Trophoblast cell (in vitro differentiated cells and primary cell): ENCODE data around the gene HOXA10.

Experiments
- DNase-seq, 2 donors: peaks; one replicate each; pipeline ENCODE4 v3.0.0-alpha.2; 2016
- H2AFZ ChIP-seq: 2 replicates; pipeline ENCODE4 v1.6.1; 2013; ENCODE audit warnings: low read length, moderate library complexity, mild to moderate bottlenecking; ENCODE audit not compliant: insufficient read depth, poor library complexity
- H2AK5ac ChIP-seq: 2 replicates; pipeline ENCODE4 v1.6.1; 2013; ENCODE audit warnings: mild to moderate bottlenecking, low read length
- H2BK120ac ChIP-seq: 2 replicates; pipeline ENCODE4 v1.6.1; 2013; ENCODE audit warnings: low read length, mild to moderate bottlenecking, moderate library complexity; ENCODE audit not compliant: insufficient read depth, poor library complexity
- H2BK12ac ChIP-seq: 2 replicates; pipeline ENCODE4 v1.6.1; 2013; ENCODE audit warnings: mild to moderate bottlenecking, low read length, moderate library complexity
- H2BK5ac ChIP-seq: 2 replicates; pipeline ENCODE4 v1.6.1; 2013; ENCODE audit warnings: low read length, low read depth, moderate library complexity, mild to moderate bottlenecking; ENCODE audit not compliant: poor library complexity
- H3K14ac ChIP-seq: 2 replicates; pipeline ENCODE4 v1.6.1; 2013; ENCODE audit warnings: mild to moderate bottlenecking, low read length
- H3K18ac ChIP-seq: 2 replicates; pipeline ENCODE4 v1.6.1; 2013; ENCODE audit warnings: mild to moderate bottlenecking, low read length
- H3K23ac ChIP-seq: 2 replicates; pipeline ENCODE4 v1.6.1; 2013; ENCODE audit warnings: low read length
- H3K27ac ChIP-seq: 2 replicates; pipeline ENCODE4 v1.5.1; 2013; ENCODE audit warnings: low read depth, mild to moderate bottlenecking, inconsistent platforms, low read length, moderate library complexity
- H3K27me3 ChIP-seq: 2 replicates; pipeline ENCODE4 v1.6.1; 2013; ENCODE audit warnings: inconsistent platforms, mild to moderate bottlenecking, low read length, moderate library complexity; ENCODE audit not compliant: insufficient read depth
- H3K36me3 ChIP-seq, 2 experiments: 1 replicate in 1 of 2; 2 replicates in 1 of 2; pipeline ENCODE4 v1.6.1; 2013; ENCODE audit warnings: low read length in 2 of 2, mild to moderate bottlenecking in 2 of 2, moderate library complexity in 1 of 2; ENCODE audit not compliant: insufficient read depth in 2 of 2, control insufficient read depth in 1 of 2
- H3K4ac ChIP-seq: 2 replicates; pipeline ENCODE4 v1.6.1; 2013; ENCODE audit warnings: low read depth, mild to moderate bottlenecking, low read length, moderate library complexity
- H3K4me1 ChIP-seq, 2 experiments: 1 replicate in 1 of 2; 2 replicates in 1 of 2; pipeline ENCODE4 v1.6.1; 2013; ENCODE audit warnings: low read length in 2 of 2, mild to moderate bottlenecking in 2 of 2, moderate library complexity in 1 of 2; ENCODE audit not compliant: insufficient read depth in 2 of 2, control insufficient read depth in 1 of 2
- H3K4me2 ChIP-seq: 2 replicates; pipeline ENCODE4 v1.6.1; 2013; ENCODE audit warnings: inconsistent platforms, mild to moderate bottlenecking, low read length, moderate library complexity
- H3K4me3 ChIP-seq: 2 replicates; pipeline ENCODE4 v1.5.1; 2013; ENCODE audit warnings: mild to moderate bottlenecking, low read depth, low read length, inconsistent platforms
- H3K79me1 ChIP-seq: one replicate; pipeline ENCODE4 v1.6.1; 2013; ENCODE audit warnings: low read length
- H3K79me2 ChIP-seq: 2 replicates; pipeline ENCODE4 v1.6.1; 2013; ENCODE audit warnings: low read length, mild to moderate bottlenecking; ENCODE audit not compliant: control insufficient read depth, insufficient read depth, poor library complexity
- H3K9ac ChIP-seq: 2 replicates; pipeline ENCODE4 v1.6.1; 2013; ENCODE audit warnings: mild to moderate bottlenecking, low read length
- H3K9me3 ChIP-seq: 2 replicates; pipeline ENCODE4 v1.6.1; 2013; ENCODE audit warnings: low read depth, mild to moderate bottlenecking, control low read depth, inconsistent platforms, low read length; ENCODE audit not compliant: insufficient read depth
- H4K12ac ChIP-seq: 2 replicates; pipeline ENCODE4 v1.6.1; 2013; ENCODE audit warnings: low read depth, mild to moderate bottlenecking, low read length, moderate library complexity
- H4K8ac ChIP-seq: 2 replicates; pipeline ENCODE4 v1.6.1; 2013; ENCODE audit warnings: low read depth, mild to moderate bottlenecking, low read length, moderate library complexity
- H4K91ac ChIP-seq: one replicate; pipeline ENCODE4 v1.6.1; 2013; ENCODE audit warnings: low read depth, mild to moderate bottlenecking, low read length, moderate library complexity
- WGBS: extraction: QIAGEN DNeasy Blood & Tissue Kit; methylation state at CpG from one replicate; pipeline ENCODE4 v1.1.7; 2013; ENCODE audit warnings: missing lambda C conversion rate; ENCODE audit not compliant: insufficient read length, insufficient coverage; ENCODE audit errors: extremely low coverage; 5-methylcytosine and 5-hydroxymethylcytosine counted together

The HOXA10 gene

GRCh38 chr7:27173511-27173955 lies 587 bp downstream of the HOXA10 start:
- Histone ChIP-seq H4K12ac (no peak overlapping the region), H3K79me2 (no peaks in the 10 kb centered on the region), H3K4me1 (peaks cover 6 to 20% of the 10 kb centered on the region in 2 experiments), H3K23ac (no peak overlapping the region), H2AFZ (peak overlapping the region; percentile 54), H2BK120ac (no peak overlapping the region), H3K4me2 (peak overlapping the region; percentile 51), H2AK5ac (no peak overlapping the region), H2BK12ac (no peak overlapping the region), H3K79me1 (no peaks in the 10 kb centered on the region), H4K8ac (no peak overlapping the region), H3K9me3 (peaks cover 44% of the 10 kb centered on the region), H3K27ac (no peak overlapping the region), H3K4me3 (peak overlapping the region; percentile 25), H3K27me3 (peaks cover 88% of the 10 kb centered on the region), H3K4ac (no peak overlapping the region), H2BK5ac (no peak overlapping the region), H4K91ac (no peak overlapping the region), H3K18ac (no peak overlapping the region), H3K36me3 (no peaks in the 10 kb centered on the region), H3K9ac (no peak overlapping the region), H3K14ac (no peak overlapping the region)
- no CpG with 5 or more reads among the region's 59 CpGs for WGBS
- peak in 1 of 2 donors; percentile 40 for DNase-seq

- Histone ChIP-seq H3K4ac (no peak overlapping the region), H3K9me3 (peaks cover 48% of the 10 kb centered on the region), H3K79me1 (no peaks in the 10 kb centered on the region), H3K36me3 (no peaks in the 10 kb centered on the region), H3K79me2 (no peaks in the 10 kb centered on the region), H3K23ac (no peak overlapping the region), H2BK120ac (no peak overlapping the region), H4K91ac (no peak overlapping the region), H3K14ac (no peak overlapping the region), H2BK5ac (no peak overlapping the region), H3K9ac (no peak overlapping the region), H2AK5ac (no peak overlapping the region), H2AFZ (peak overlapping the region; percentile 54), H2BK12ac (no peak overlapping the region), H3K27ac (no peak overlapping the region), H3K4me1 (peaks cover 6 to 20% of the 10 kb centered on the region in 2 experiments), H4K12ac (no peak overlapping the region), H3K4me3 (peak overlapping the region; percentile 25), H4K8ac (no peak overlapping the region), H3K18ac (no peak overlapping the region), H3K27me3 (peaks cover 90% of the 10 kb centered on the region), H3K4me2 (peak overlapping the region; percentile 51)
- WGBS, result no CpG with 5 or more reads among the region's 58 CpGs
- DNase-seq, result peak in 1 of 2 donors; percentile 39
Measured at GRCh38 chr7:27172823-27173510, 1.2 kb downstream of the HOXA10 start.

GRCh38 chr7:27172315-27172774 lies 1.8 kb downstream of the HOXA10 start:
- Histone ChIP-seq H3K4me3 (no peak overlapping the region), H3K36me3 (no peaks in the 10 kb centered on the region), H2AFZ (no peak overlapping the region), H4K12ac (no peak overlapping the region), H3K27ac (no peak overlapping the region), H3K4me1 (peaks cover 6 to 20% of the 10 kb centered on the region in 2 experiments), H4K8ac (no peak overlapping the region), H3K4me2 (no peak overlapping the region), H4K91ac (no peak overlapping the region), H3K4ac (no peak overlapping the region), H2BK5ac (no peak overlapping the region), H3K79me1 (no peaks in the 10 kb centered on the region), H3K9ac (no peak overlapping the region), H3K27me3 (peaks cover 89% of the 10 kb centered on the region), H2AK5ac (no peak overlapping the region), H2BK12ac (no peak overlapping the region), H3K14ac (no peak overlapping the region), H3K9me3 (peaks cover 48% of the 10 kb centered on the region), H3K79me2 (no peaks in the 10 kb centered on the region), H3K18ac (no peak overlapping the region), H2BK120ac (no peak overlapping the region), H3K23ac (no peak overlapping the region)
- no peak for DNase-seq
- no CpG with 5 or more reads among the region's 10 CpGs for WGBS

GRCh38 chr7:27171637-27172314 lies 2.3 kb downstream of the HOXA10 start:
- peak in 1 of 2 donors; percentile 34 for DNase-seq
- Histone ChIP-seq H3K4me3 (no peak overlapping the region), H2BK12ac (no peak overlapping the region), H3K79me1 (no peaks in the 10 kb centered on the region), H3K18ac (no peak overlapping the region), H2BK5ac (no peak overlapping the region), H4K12ac (no peak overlapping the region), H3K9me3 (peaks cover 46% of the 10 kb centered on the region), H3K27me3 (peaks cover 89% of the 10 kb centered on the region), H3K23ac (no peak overlapping the region), H3K36me3 (no peaks in the 10 kb centered on the region), H4K8ac (no peak overlapping the region), H3K4me1 (peaks cover 6 to 20% of the 10 kb centered on the region in 2 experiments), H2AK5ac (no peak overlapping the region), H4K91ac (no peak overlapping the region), H3K14ac (no peak overlapping the region), H3K4me2 (no peak overlapping the region), H3K79me2 (no peaks in the 10 kb centered on the region), H2AFZ (no peak overlapping the region), H3K4ac (no peak overlapping the region), H2BK120ac (no peak overlapping the region), H3K27ac (no peak overlapping the region), H3K9ac (no peak overlapping the region)
- WGBS, result no CpG with 5 or more reads among the region's 30 CpGs
